Measurements from ENCODE around the gene TACR2. TPM values are rescaled to one million over a fixed set of nuclear protein-coding genes. Genes with fewer than 3 reads are reported as not detected.

Gene TACR2
- total RNA-seq, 4 donors from 2014 or later: 0.36 to 0.49 TPM; not detected in 2

DNA sequence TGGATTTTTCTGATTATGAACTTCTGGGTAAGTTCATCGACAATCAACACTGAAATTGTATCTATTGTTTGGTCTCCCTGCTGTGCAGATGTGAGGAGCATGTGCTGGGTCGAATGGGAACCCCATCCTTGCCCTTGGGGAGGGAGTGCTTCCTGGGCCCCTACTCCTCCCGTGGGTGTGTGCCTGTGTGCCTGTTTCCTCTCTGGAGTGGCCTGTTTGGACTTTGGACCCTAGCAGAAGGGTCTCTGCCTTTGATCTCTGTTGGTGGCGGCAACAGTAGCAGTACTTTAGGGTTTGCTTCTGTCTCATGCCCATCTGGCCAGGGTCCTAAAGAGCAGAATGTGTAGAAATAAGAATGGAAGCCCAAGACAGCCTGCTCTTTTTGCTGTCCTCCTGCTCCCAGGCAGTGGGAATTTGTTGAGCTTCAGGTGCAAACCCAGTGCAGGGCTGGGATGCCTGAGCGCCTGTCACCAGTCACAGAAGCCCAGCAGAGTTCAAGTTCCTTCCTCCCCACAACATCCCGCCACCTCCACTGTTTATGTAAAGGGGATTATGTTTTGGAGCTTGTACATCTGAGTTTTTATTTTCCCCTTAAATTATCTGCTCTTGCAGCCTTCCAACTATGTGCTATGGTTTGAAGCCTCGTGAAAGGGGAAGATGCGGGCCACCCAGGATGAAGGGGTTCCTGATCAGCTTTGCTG is 1.5 kb upstream of the TACR2 start:
- in situ Hi-C loops (cut with MboI; ENCODE audit: low sequenced_read_pairs in 4 of 4): loop anchor here in 1 of 4 donors (25.0 kb wide), 1 partner anchor 431 kb away; the partner anchor contains the start of gene KIFBP
- H3K27ac ChIP-seq: no peak overlapping the region
- no peak overlapping the region for H3K4me3 ChIP-seq

DNA sequence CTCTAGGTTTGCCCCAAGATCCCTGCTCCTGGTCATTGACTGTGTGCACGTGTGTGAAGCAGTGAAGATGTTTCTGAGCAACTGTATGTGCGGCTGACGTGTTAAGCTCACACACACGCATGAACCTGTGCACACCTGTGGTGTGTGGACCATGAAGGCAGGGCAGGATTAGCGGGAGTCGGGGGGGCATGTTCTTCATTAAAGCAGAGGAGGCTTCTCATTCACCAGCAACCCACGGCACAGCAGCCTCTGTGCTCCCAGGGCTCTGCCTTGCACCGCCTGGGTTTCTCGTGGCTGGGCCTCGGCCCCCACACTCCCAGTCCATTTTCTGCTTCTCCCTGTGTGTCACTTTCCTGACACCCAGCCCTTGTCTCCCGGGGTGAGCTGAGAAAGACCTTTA is 824 bp upstream of the TACR2 start:
- peaks cover 0 to 6% of the 10 kb centered on the region in 2 donors for H3K4me1 ChIP-seq
- no peaks in the 10 kb centered on the region for H3K27me3 ChIP-seq
- no peaks in the 10 kb centered on the region for H3K9me3 ChIP-seq
- DNase-seq: no peak
- intact Hi-C loops (cut with DNase I; ENCODE audit: low total_unique reads) (no loop called here), in situ Hi-C loops (cut with MboI; ENCODE audit: low sequenced_read_pairs in 4 of 4) (loop anchor here in 1 of 4 donors (25.0 kb wide), 1 partner anchor 430 kb away; the partner anchor contains the start of gene KIFBP)
- TF ChIP-seq, protein P1, sequence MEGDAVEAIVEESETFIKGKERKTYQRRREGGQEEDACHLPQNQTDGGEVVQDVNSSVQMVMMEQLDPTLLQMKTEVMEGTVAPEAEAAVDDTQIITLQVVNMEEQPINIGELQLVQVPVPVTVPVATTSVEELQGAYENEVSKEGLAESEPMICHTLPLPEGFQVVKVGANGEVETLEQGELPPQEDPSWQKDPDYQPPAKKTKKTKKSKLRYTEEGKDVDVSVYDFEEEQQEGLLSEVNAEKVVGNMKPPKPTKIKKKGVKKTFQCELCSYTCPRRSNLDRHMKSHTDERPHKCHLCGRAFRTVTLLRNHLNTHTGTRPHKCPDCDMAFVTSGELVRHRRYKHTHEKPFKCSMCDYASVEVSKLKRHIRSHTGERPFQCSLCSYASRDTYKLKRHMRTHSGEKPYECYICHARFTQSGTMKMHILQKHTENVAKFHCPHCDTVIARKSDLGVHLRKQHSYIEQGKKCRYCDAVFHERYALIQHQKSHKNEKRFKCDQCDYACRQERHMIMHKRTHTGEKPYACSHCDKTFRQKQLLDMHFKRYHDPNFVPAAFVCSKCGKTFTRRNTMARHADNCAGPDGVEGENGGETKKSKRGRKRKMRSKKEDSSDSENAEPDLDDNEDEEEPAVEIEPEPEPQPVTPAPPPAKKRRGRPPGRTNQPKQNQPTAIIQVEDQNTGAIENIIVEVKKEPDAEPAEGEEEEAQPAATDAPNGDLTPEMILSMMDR (IDR thresholded peaks at IDR 0.05 in 4 of 5, conservative IDR thresholded peaks at IDR 0.05 in 1 of 5): no peak
- H3K4me3 ChIP-seq: no peak overlapping the region
- H3K36me3 ChIP-seq: no peaks in the 10 kb centered on the region
- no peak for ATAC-seq
- no peak overlapping the region for H3K27ac ChIP-seq

More for the DNA sequence above, 1.5 kb upstream of the TACR2 start:
- peaks cover 0 to 5% of the 10 kb centered on the region in 2 donors for H3K4me1 ChIP-seq
- H3K9me3 ChIP-seq: no peaks in the 10 kb centered on the region
- no peak for DNase-seq
- TF ChIP-seq POLR2A (IDR thresholded peaks at IDR 0.05): no peak
- TF ChIP-seq, protein P1 (IDR thresholded peaks at IDR 0.05 in 4 of 5, conservative IDR thresholded peaks at IDR 0.05 in 1 of 5): no peak
- no peaks in the 10 kb centered on the region for H3K27me3 ChIP-seq
- ATAC-seq: no peak
- no peaks in the 10 kb centered on the region for H3K36me3 ChIP-seq
- intact Hi-C loops (cut with DNase I; ENCODE audit: low total_unique reads): no loop called here

DNA sequence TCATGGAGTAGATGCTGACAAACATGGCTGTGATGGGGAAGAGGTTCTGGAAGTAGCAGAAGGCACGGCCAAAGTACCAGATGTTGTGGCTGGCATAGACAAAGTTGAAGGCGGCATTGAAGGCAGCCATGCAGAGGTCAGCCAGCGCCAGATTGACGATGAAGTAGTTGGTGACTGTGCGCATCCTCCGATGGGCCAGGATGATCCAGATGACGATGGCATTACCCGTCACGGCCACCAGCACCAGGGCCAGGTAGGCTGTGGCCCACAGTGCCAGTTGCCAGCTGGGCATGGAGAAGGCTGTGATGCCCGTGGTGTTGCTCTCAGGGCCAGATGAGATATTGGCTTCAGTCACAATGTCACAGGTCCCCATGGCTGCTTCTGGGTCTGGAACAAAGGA is 767 bp downstream of the TACR2 start:
- Histone ChIP-seq H3K36me3 (no peaks in the 10 kb centered on the region), H3K9me3 (no peaks in the 10 kb centered on the region), H3K27ac (no peak overlapping the region), H3K4me1 (peaks cover 0 to 4% of the 10 kb centered on the region in 2 donors), H3K27me3 (no peaks in the 10 kb centered on the region), H3K4me3 (no peak overlapping the region)
- intact Hi-C loops (cut with DNase I; ENCODE audit: low total_unique reads): no loop called here
- DNase-seq (no peak), ATAC-seq (no peak)
- in situ Hi-C loops (cut with MboI; ENCODE audit: low sequenced_read_pairs in 4 of 4): loop anchor here in 1 of 4 donors (25.0 kb wide), 1 partner anchor 429 kb away; the partner anchor contains the start of gene KIFBP
- no peak for TF ChIP-seq POLR2A (IDR thresholded peaks at IDR 0.05)
- TF ChIP-seq, protein P1 (IDR thresholded peaks at IDR 0.05 in 4 of 5, conservative IDR thresholded peaks at IDR 0.05 in 1 of 5): no peak

DNA sequence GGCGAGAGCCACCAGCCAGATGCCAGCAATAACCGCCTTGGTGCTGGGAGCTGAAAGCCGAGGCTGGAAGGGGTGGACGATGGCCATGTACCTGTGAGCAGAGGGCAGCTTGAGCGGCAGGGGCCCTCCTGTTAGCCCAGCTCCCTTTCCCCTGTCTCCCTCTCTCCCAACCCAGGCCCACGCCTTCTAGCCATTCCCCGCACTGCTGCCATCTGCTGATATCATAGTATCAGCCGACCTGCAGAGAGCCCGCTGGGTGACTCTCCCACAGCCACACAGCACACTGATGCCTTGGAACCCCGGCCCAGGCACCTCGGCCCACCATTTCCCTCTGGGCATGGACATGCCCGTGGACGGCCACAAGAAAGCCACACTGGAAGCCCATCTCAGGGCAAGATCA is 1.7 kb downstream of the TACR2 start:
- in situ Hi-C loops (cut with MboI; ENCODE audit: low sequenced_read_pairs in 4 of 4): loop anchor here in 1 of 4 donors (25.0 kb wide), 1 partner anchor 428 kb away; the partner anchor contains the start of gene KIFBP

More for the DNA sequence above, 1.7 kb downstream of the TACR2 start:
- intact Hi-C loops (cut with DNase I; ENCODE audit: low total_unique reads): no loop called here
- no peaks in the 10 kb centered on the region for H3K36me3 ChIP-seq
- H3K4me1 ChIP-seq: peaks cover 0 to 4% of the 10 kb centered on the region in 2 donors
- H3K4me3 ChIP-seq: no peak overlapping the region
- no peaks in the 10 kb centered on the region for H3K27me3 ChIP-seq
- DNase-seq: no peak
- H3K9me3 ChIP-seq: no peaks in the 10 kb centered on the region
- H3K27ac ChIP-seq: no peak overlapping the region
- TF ChIP-seq, protein P1 (IDR thresholded peaks at IDR 0.05 in 4 of 5, conservative IDR thresholded peaks at IDR 0.05 in 1 of 5): no peak
- no peak for TF ChIP-seq POLR2A (IDR thresholded peaks at IDR 0.05)
- no peak for ATAC-seq
